HG03442 (cell line): Measurements from ENCODE around the gene HPN.

Experiments
- ATAC-seq: cut with Tn5 transposase; IDR thresholded peaks from one replicate; pipeline ENCODE4 v1.9.1; 2021; ENCODE audit warnings: mild to moderate bottlenecking, moderate library complexity; ENCODE audit not compliant: unreplicated experiment

HPN gene

GRCh38 chr19:35080613-35081170, 39.2 kb downstream of the HPN start:
- no peak for ATAC-seq

- ATAC-seq: no peak
Observed at GRCh38 chr19:35081201-35081600, 39.7 kb downstream of the HPN start.

GRCh38 chr19:35083691-35084508, 42.4 kb downstream of the HPN start:
- no peak for ATAC-seq

GRCh38 chr19:35084509-35084762, 42.9 kb downstream of the HPN start:
- ATAC-seq: no peak

GRCh38 chr19:35085947-35086346, 44.4 kb downstream of the HPN start:
- no peak for ATAC-seq

- no peak for ATAC-seq
Observed at GRCh38 chr19:35086455-35086854, 44.9 kb downstream of the HPN start.

GRCh38 chr19:35087393-35087792, 45.9 kb downstream of the HPN start:
- no peak for ATAC-seq

- ATAC-seq: no peak
Observed at GRCh38 chr19:35088131-35088913, 46.8 kb downstream of the HPN start.

- ATAC-seq: no peak
Observed at GRCh38 chr19:35089554-35089953, 48.0 kb downstream of the HPN start.

- no peak for ATAC-seq
Observed at GRCh38 chr19:35090160-35090505, 48.6 kb downstream of the HPN start.

- ATAC-seq: no peak
Observed at GRCh38 chr19:35090506-35091214, 49.1 kb downstream of the HPN start.

- ATAC-seq: no peak
Observed at GRCh38 chr19:35093430-35093829, 51.9 kb downstream of the HPN start.

- ATAC-seq: no peak
Observed at GRCh38 chr19:35093941-35094647, 52.6 kb downstream of the HPN start.

- no peak for ATAC-seq
Observed at GRCh38 chr19:35094656-35095055, 53.1 kb downstream of the HPN start.

GRCh38 chr19:35095667-35096368, 54.3 kb downstream of the HPN start:
- no peak for ATAC-seq

GRCh38 chr19:35098413-35099049, 57.0 kb downstream of the HPN start:
- no peak for ATAC-seq

GRCh38 chr19:35099155-35099896, 57.8 kb downstream of the HPN start:
- ATAC-seq: no peak

- ATAC-seq: no peak
Observed at GRCh38 chr19:35099897-35100275, 58.4 kb downstream of the HPN start.
